CD4-positive, alpha-beta memory T cell (primary cell): Measurements from ENCODE around the gene FHIT. TPM values are rescaled to one million over a fixed set of nuclear protein-coding genes. Genes with fewer than 3 reads are reported as not detected.

Experiments used
- CTCF ChIA-PET: fragments of 350-600 bp; sonication (Branson Sonifier 250); formaldehyde crosslinking; loops from one replicate; lab custom pipeline; 2021; ENCODE audit warnings: inconsistent platforms; ENCODE audit not compliant: partially characterized antibody; lab: Charles Lee
- POLR2A ChIA-PET: fragments of 350-600 bp; sonication (Branson Sonifier 250); formaldehyde crosslinking; loops from one replicate; lab custom pipeline; 2021; ENCODE audit not compliant: partially characterized antibody; lab: Charles Lee
- DNase-seq, 5 donors: peaks; one replicate each; pipeline versions ENCODE4 v3.0.0 to v3.0.0-alpha.2; 2020 to 2022; ENCODE audit warnings: mixed read lengths in 1 of 5
- H3K27ac ChIP-seq: one replicate; pipeline ENCODE4 v1.7.0; 2013; ENCODE audit warnings: low read depth, low read length
- H3K27me3 ChIP-seq: 2 replicates; pipeline ENCODE4 v1.7.0; 2013; ENCODE audit warnings: mild to moderate bottlenecking, low read length, moderate library complexity; ENCODE audit not compliant: insufficient read depth
- H3K36me3 ChIP-seq: 2 replicates; pipeline ENCODE4 v1.7.0; 2013; ENCODE audit warnings: mild to moderate bottlenecking, low read length, moderate library complexity; ENCODE audit not compliant: insufficient read depth
- H3K4me1 ChIP-seq: 2 replicates; pipeline ENCODE4 v1.7.0; 2013; ENCODE audit warnings: mild to moderate bottlenecking, low read length, moderate library complexity; ENCODE audit not compliant: insufficient read depth
- H3K4me3 ChIP-seq, 2 donors: one replicate each; pipeline ENCODE4 v1.7.0; 2013; ENCODE audit warnings: low read length in 2 of 2, mild to moderate bottlenecking in 1 of 2
- H3K9me3 ChIP-seq, 2 donors: one replicate each; pipeline ENCODE4 v1.7.0; 2013; ENCODE audit warnings: low read length in 2 of 2, control low read depth in 1 of 2; ENCODE audit not compliant: control insufficient read depth in 1 of 2
- H3K27ac Mint-ChIP-seq, 7 donors: one replicate each; pipeline ENCODE4 v1.8.0; 2020 to 2021; ENCODE audit warnings: mixed read lengths in 7 of 7, mild to moderate bottlenecking in 6 of 7, inconsistent platforms in 3 of 7, moderate library complexity in 3 of 7
- H3K27me3 Mint-ChIP-seq, 2 donors: one replicate each; pipeline ENCODE4 v1.8.0; 2020 to 2021; ENCODE audit warnings: mixed read lengths in 2 of 2
- H3K36me3 Mint-ChIP-seq, 2 donors: one replicate each; pipeline ENCODE4 v1.8.0; 2020 to 2021; ENCODE audit warnings: mixed read lengths in 2 of 2, inconsistent platforms in 1 of 2, mild to moderate bottlenecking in 1 of 2
- H3K4me1 Mint-ChIP-seq, 4 donors: one replicate each; pipeline ENCODE4 v1.8.0; 2020 to 2021; ENCODE audit warnings: mixed read lengths in 4 of 4, mild to moderate bottlenecking in 1 of 4
- H3K4me3 Mint-ChIP-seq, 8 donors: one replicate each; pipeline ENCODE4 v1.8.0; 2020 to 2021; ENCODE audit warnings: mixed read lengths in 8 of 8, mild to moderate bottlenecking in 7 of 8, moderate library complexity in 6 of 8, inconsistent platforms in 3 of 8
- H3K9me3 Mint-ChIP-seq, 8 donors: one replicate each; pipeline ENCODE4 v1.8.0; 2020 to 2021; ENCODE audit warnings: mixed read lengths in 8 of 8, mild to moderate bottlenecking in 5 of 8, inconsistent platforms in 3 of 8, moderate library complexity in 1 of 8
- intact Hi-C: fragments of 100-400 bp; cut with micrococcal nuclease; formaldehyde crosslinking; loops from one replicate; pipeline ENCODE4 v1.15.1; 2023
- polyA plus RNA-seq, 2 donors: library from polyadenylated mRNA; unstranded; fragments of 300-500 nt; fragmentation: Illumina TruSeq; gene quantifications; one replicate each; pipeline ENCODE4 v1.2.3, GENCODE V29; 2021
- total RNA-seq, 2 experiments: library from RNA; stranded (reverse); gene quantifications; one replicate each; pipeline ENCODE4 v1.2.3, GENCODE V29; 2021

The FHIT gene
- total and polyA plus RNA-seq, 4 experiments from 2014 or later = 8.5 to 58.7 (median 33.2) TPM

- DNase-seq = no peak
Observed at GRCh38 chr3:60363817-60364216, 887.4 kb downstream of the FHIT start.

GRCh38 chr3:60355825-60356224 lies 895.4 kb downstream of the FHIT start:
- Mint-ChIP-seq H3K4me3 (no peak overlapping the region), H3K27ac (no peak overlapping the region), H3K9me3 (peaks cover 0 to 5% (median 0%) of the 10 kb centered on the region in 8 donors), H3K36me3 (no peaks in the 10 kb centered on the region), H3K27me3 (peaks cover 0 to 1% of the 10 kb centered on the region in 2 donors), H3K4me1 (no peaks in the 10 kb centered on the region)
- H3K36me3 ChIP-seq = no peaks in the 10 kb centered on the region
- no peaks in the 10 kb centered on the region for H3K4me1 ChIP-seq
- ChIA-PET POLR2A (no interaction called here), CTCF (no interaction called here)
- DNase-seq = no peak
- H3K4me3 ChIP-seq = no peak overlapping the region
- no peak overlapping the region for H3K27ac ChIP-seq
- H3K27me3 ChIP-seq = no peaks in the 10 kb centered on the region
- no peaks in the 10 kb centered on the region for H3K9me3 ChIP-seq
- intact Hi-C loops = no loop called here

More at GRCh38 chr3:60363817-60364216, 887.4 kb downstream of the FHIT start:
- Mint-ChIP-seq H3K4me3 (no peak overlapping the region), H3K27me3 (peaks cover 0 to 3% of the 10 kb centered on the region in 2 donors), H3K27ac (no peak overlapping the region), H3K36me3 (no peaks in the 10 kb centered on the region), H3K9me3 (peaks cover 0 to 6% (median 0%) of the 10 kb centered on the region in 8 donors), H3K4me1 (no peaks in the 10 kb centered on the region)
- Histone ChIP-seq H3K4me3 (no peak overlapping the region), H3K4me1 (no peaks in the 10 kb centered on the region), H3K27me3 (no peaks in the 10 kb centered on the region), H3K27ac (no peak overlapping the region), H3K36me3 (no peaks in the 10 kb centered on the region), H3K9me3 (no peaks in the 10 kb centered on the region)
- POLR2A ChIA-PET = no interaction called here
- CTCF ChIA-PET = no interaction called here
- intact Hi-C loops = no loop called here

GRCh38 chr3:60351481-60351880 lies 899.8 kb downstream of the FHIT start:
- Mint-ChIP-seq H3K27me3 (no peaks in the 10 kb centered on the region), H3K4me1 (no peaks in the 10 kb centered on the region), H3K9me3 (no peaks in the 10 kb centered on the region), H3K4me3 (no peak overlapping the region), H3K36me3 (no peaks in the 10 kb centered on the region), H3K27ac (no peak overlapping the region)
- no peaks in the 10 kb centered on the region for H3K36me3 ChIP-seq
- no peak for DNase-seq
- no peak overlapping the region for H3K4me3 ChIP-seq
- H3K4me1 ChIP-seq = no peaks in the 10 kb centered on the region
- intact Hi-C loops = no loop called here
- no peaks in the 10 kb centered on the region for H3K9me3 ChIP-seq
- POLR2A ChIA-PET = no interaction called here
- CTCF ChIA-PET = no interaction called here
- H3K27ac ChIP-seq = no peak overlapping the region
- H3K27me3 ChIP-seq = no peaks in the 10 kb centered on the region

GRCh38 chr3:60344340-60344739 lies 906.9 kb downstream of the FHIT start:
- Histone ChIP-seq H3K27me3 (no peaks in the 10 kb centered on the region), H3K4me1 (no peaks in the 10 kb centered on the region), H3K9me3 (no peaks in the 10 kb centered on the region), H3K27ac (no peak overlapping the region), H3K4me3 (no peak overlapping the region), H3K36me3 (no peaks in the 10 kb centered on the region)
- intact Hi-C loops = no loop called here
- ChIA-PET POLR2A (no interaction called here), CTCF (no interaction called here)
- no peaks in the 10 kb centered on the region for H3K27me3 Mint-ChIP-seq
- H3K4me1 Mint-ChIP-seq = no peaks in the 10 kb centered on the region
- no peaks in the 10 kb centered on the region for H3K36me3 Mint-ChIP-seq
- no peak overlapping the region for H3K27ac Mint-ChIP-seq
- no peak overlapping the region for H3K4me3 Mint-ChIP-seq
- H3K9me3 Mint-ChIP-seq = no peaks in the 10 kb centered on the region
- no peak for DNase-seq

GRCh38 chr3:60343831-60344230 lies 907.4 kb downstream of the FHIT start:
- Mint-ChIP-seq H3K27ac (no peak overlapping the region), H3K9me3 (no peaks in the 10 kb centered on the region), H3K4me3 (no peak overlapping the region), H3K4me1 (no peaks in the 10 kb centered on the region), H3K27me3 (no peaks in the 10 kb centered on the region), H3K36me3 (no peaks in the 10 kb centered on the region)
- CTCF ChIA-PET = no interaction called here
- no peak for DNase-seq
- POLR2A ChIA-PET = no interaction called here
- H3K4me3 ChIP-seq = no peak overlapping the region
- no peaks in the 10 kb centered on the region for H3K9me3 ChIP-seq
- H3K27me3 ChIP-seq = no peaks in the 10 kb centered on the region
- no peaks in the 10 kb centered on the region for H3K36me3 ChIP-seq
- H3K27ac ChIP-seq = no peak overlapping the region
- intact Hi-C loops = no loop called here
- H3K4me1 ChIP-seq = no peaks in the 10 kb centered on the region

- CTCF ChIA-PET = no interaction called here
- no peak for DNase-seq
- no peaks in the 10 kb centered on the region for H3K9me3 Mint-ChIP-seq
- no peaks in the 10 kb centered on the region for H3K4me1 Mint-ChIP-seq
- H3K36me3 Mint-ChIP-seq = no peaks in the 10 kb centered on the region
- H3K4me3 ChIP-seq = no peak overlapping the region
- no peaks in the 10 kb centered on the region for H3K27me3 Mint-ChIP-seq
- H3K4me1 ChIP-seq = no peaks in the 10 kb centered on the region
- intact Hi-C loops = no loop called here
- no peaks in the 10 kb centered on the region for H3K36me3 ChIP-seq
- POLR2A ChIA-PET = no interaction called here
- H3K4me3 Mint-ChIP-seq = no peak overlapping the region
- no peaks in the 10 kb centered on the region for H3K27me3 ChIP-seq
- no peak overlapping the region for H3K27ac Mint-ChIP-seq
- no peak overlapping the region for H3K27ac ChIP-seq
- H3K9me3 ChIP-seq = no peaks in the 10 kb centered on the region
Observed at GRCh38 chr3:60339304-60339703, 911.9 kb downstream of the FHIT start.

GRCh38 chr3:60337421-60337820 lies 913.8 kb downstream of the FHIT start:
- ChIA-PET POLR2A (no interaction called here), CTCF (no interaction called here)
- DNase-seq = no peak
- Mint-ChIP-seq H3K4me1 (peaks cover 0 to 5% (median 4%) of the 10 kb centered on the region in 4 donors), H3K27ac (no peak overlapping the region), H3K9me3 (no peaks in the 10 kb centered on the region), H3K4me3 (no peak overlapping the region), H3K36me3 (no peaks in the 10 kb centered on the region), H3K27me3 (no peaks in the 10 kb centered on the region)
- no peaks in the 10 kb centered on the region for H3K27me3 ChIP-seq
- no peaks in the 10 kb centered on the region for H3K9me3 ChIP-seq
- H3K27ac ChIP-seq = no peak overlapping the region
- no peaks in the 10 kb centered on the region for H3K36me3 ChIP-seq
- intact Hi-C loops = no loop called here
- H3K4me3 ChIP-seq = no peak overlapping the region
- H3K4me1 ChIP-seq = peaks cover 6% of the 10 kb centered on the region

- POLR2A ChIA-PET = no interaction called here
- CTCF ChIA-PET = no interaction called here
- H3K4me3 Mint-ChIP-seq = no peak overlapping the region
- Histone ChIP-seq H3K27ac (no peak overlapping the region), H3K9me3 (no peaks in the 10 kb centered on the region), H3K4me1 (peaks cover 6% of the 10 kb centered on the region), H3K4me3 (no peak overlapping the region), H3K27me3 (no peaks in the 10 kb centered on the region), H3K36me3 (no peaks in the 10 kb centered on the region)
- no peaks in the 10 kb centered on the region for H3K27me3 Mint-ChIP-seq
- no peak for DNase-seq
- intact Hi-C loops = no loop called here
- H3K4me1 Mint-ChIP-seq = peaks cover 0 to 5% (median 4%) of the 10 kb centered on the region in 4 donors
- no peaks in the 10 kb centered on the region for H3K36me3 Mint-ChIP-seq
- no peak overlapping the region for H3K27ac Mint-ChIP-seq
- H3K9me3 Mint-ChIP-seq = peaks cover 0 to 1% (median 0%) of the 10 kb centered on the region in 8 donors
Observed at GRCh38 chr3:60336061-60336460, 915.2 kb downstream of the FHIT start.
